IPS DF 6.9 (cell line): ENCODE results near the gene ZNF766.
A peak's percentile ranks its signal among the peaks of the same experiment; 100 is the strongest.
"Not testable (repeated sequence)": the region's sequence is repeated elsewhere in the genome, so short reads cannot be mapped to it uniquely, and the experiment has no call there.

Source experiments
- DNase-seq: peaks from one replicate; pipeline ENCODE4 v3.0.0-alpha.2; 2013; ENCODE audit warnings: low read depth, low spot score
- H3K27ac ChIP-seq: one replicate; pipeline ENCODE4 v1.5.1; 2013; ENCODE audit warnings: low read length, control low read depth
- H3K27me3 ChIP-seq: 2 replicates; pipeline ENCODE4 v1.6.1; 2013; ENCODE audit warnings: mild to moderate bottlenecking, low read length; ENCODE audit not compliant: control insufficient read depth, insufficient read depth
- H3K36me3 ChIP-seq: 2 replicates; pipeline ENCODE4 v1.6.1; 2013; ENCODE audit warnings: low read length; ENCODE audit not compliant: control insufficient read depth, insufficient read depth
- H3K4me1 ChIP-seq: 2 replicates; pipeline ENCODE4 v1.6.1; 2013; ENCODE audit warnings: low read length; ENCODE audit not compliant: control insufficient read depth, insufficient read depth
- H3K4me3 ChIP-seq: 2 replicates; pipeline ENCODE4 v1.5.1; 2013; ENCODE audit warnings: mild to moderate bottlenecking, low read length
- H3K9me3 ChIP-seq: 2 replicates; pipeline ENCODE4 v1.6.1; 2013; ENCODE audit warnings: low read length, inconsistent platforms; ENCODE audit not compliant: control insufficient read depth, insufficient read depth
- WGBS: extraction: QIAGEN DNeasy Blood & Tissue Kit; methylation state at CpG from one replicate; pipeline ENCODE4 v1.1.7; 2013; ENCODE audit warnings: mixed read lengths, missing lambda C conversion rate; ENCODE audit not compliant: insufficient read length, insufficient coverage; 5-methylcytosine and 5-hydroxymethylcytosine counted together

Gene ZNF766

GRCh38 chr19:52274191-52274590 lies 4.8 kb downstream of the ZNF766 start:
- Histone ChIP-seq H3K27me3 (no peaks in the 10 kb centered on the region), H3K27ac (no peak overlapping the region), H3K36me3 (peaks cover 7% of the 10 kb centered on the region; the same call in 1 of the 2 replicates), H3K9me3 (no peaks in the 10 kb centered on the region), H3K4me1 (peaks cover 2% of the 10 kb centered on the region; the same call in 1 of the 2 replicates), H3K4me3 (no peak overlapping the region)
- DNase-seq: no peak
- no CpG with 5 or more reads among the region's 5 CpGs for WGBS

- no peak overlapping the region for H3K27ac ChIP-seq
- H3K27me3 ChIP-seq: no peaks in the 10 kb centered on the region
- DNase-seq: no peak
- WGBS: no CpG with 5 or more reads among the region's 5 CpGs
- H3K4me3 ChIP-seq: no peak overlapping the region
- H3K9me3 ChIP-seq: no peaks in the 10 kb centered on the region
- peaks cover 2% of the 10 kb centered on the region; the same call in 1 of the 2 replicates for H3K4me1 ChIP-seq
- peaks cover 7% of the 10 kb centered on the region; the same call in 1 of the 2 replicates for H3K36me3 ChIP-seq
Observed at GRCh38 chr19:52275988-52276387, 6.6 kb downstream of the ZNF766 start.

- Histone ChIP-seq H3K27ac (no peak overlapping the region), H3K27me3 (no peaks in the 10 kb centered on the region), H3K4me3 (no peak overlapping the region), H3K9me3 (no peaks in the 10 kb centered on the region), H3K36me3 (peaks cover 4% of the 10 kb centered on the region; the same call in 1 of the 2 replicates), H3K4me1 (peaks cover 2% of the 10 kb centered on the region; the same call in 1 of the 2 replicates)
- DNase-seq: no peak
- no CpG with 5 or more reads among the region's 6 CpGs for WGBS
Observed at GRCh38 chr19:52277471-52277870, 8.1 kb downstream of the ZNF766 start.

GRCh38 chr19:52286256-52286655 lies 16.9 kb downstream of the ZNF766 start:
- DNase-seq: no peak
- WGBS: no CpG with 5 or more reads among the region's 6 CpGs
- Histone ChIP-seq H3K27me3 (no peaks in the 10 kb centered on the region), H3K9me3 (no peaks in the 10 kb centered on the region), H3K4me3 (no peak overlapping the region), H3K4me1 (no peaks in the 10 kb centered on the region), H3K27ac (no peak overlapping the region), H3K36me3 (peaks cover 23% of the 10 kb centered on the region; the same call in 1 of the 2 replicates)

GRCh38 chr19:52291781-52292180 lies 22.4 kb downstream of the ZNF766 start:
- H3K27me3 ChIP-seq: no peaks in the 10 kb centered on the region
- DNase-seq: no peak
- H3K27ac ChIP-seq: no peak overlapping the region
- peaks cover 14% of the 10 kb centered on the region; the same call in 1 of the 2 replicates for H3K36me3 ChIP-seq
- H3K4me1 ChIP-seq: no peaks in the 10 kb centered on the region
- H3K4me3 ChIP-seq: no peak overlapping the region
- H3K9me3 ChIP-seq: no peaks in the 10 kb centered on the region
- WGBS: no CpG with 5 or more reads among the region's 3 CpGs

GRCh38 chr19:52292946-52293345 lies 23.6 kb downstream of the ZNF766 start:
- not testable (repeated sequence) for H3K4me1 ChIP-seq, H3K9me3 ChIP-seq, H3K27me3 ChIP-seq, DNase-seq, H3K4me3 ChIP-seq, H3K27ac ChIP-seq
- H3K36me3 ChIP-seq: peaks cover 14% of the 10 kb centered on the region; the same call in 1 of the 2 replicates
- WGBS: no CpG with 5 or more reads among the region's 6 CpGs

GRCh38 chr19:52296400-52296772 lies 27.0 kb downstream of the ZNF766 start:
- no CpG with 5 or more reads among the region's 8 CpGs for WGBS
- H3K4me1 ChIP-seq: 0 out of 2 replicates have a peak, but pooled peaks cover 2% of the 10 kb centered on the region
- DNase-seq: no peak
- H3K9me3 ChIP-seq: no peaks in the 10 kb centered on the region
- H3K4me3 ChIP-seq: peak overlapping the region; percentile 24; the same call in 1 of the 2 replicates
- H3K27ac ChIP-seq: no peak overlapping the region
- H3K27me3 ChIP-seq: no peaks in the 10 kb centered on the region
- peaks cover 10% of the 10 kb centered on the region; the same call in 1 of the 2 replicates for H3K36me3 ChIP-seq

GRCh38 chr19:52296773-52297600 lies 27.6 kb downstream of the ZNF766 start, which contains the start of gene ZNF480:
ZNF480 (plus strand) TSS chr19:52297169; CDS start chr19:52300413, 3,244 bp downstream.
- Histone ChIP-seq H3K9me3 (no peaks in the 10 kb centered on the region), H3K4me1 (0 out of 2 replicates have a peak, but pooled peaks cover 2% of the 10 kb centered on the region), H3K27me3 (no peaks in the 10 kb centered on the region), H3K4me3 (peak within 1 kb of the TSS; percentile 53), H3K36me3 (peaks cover 10% of the 10 kb centered on the region; the same call in 1 of the 2 replicates), H3K27ac (no peak within 1 kb of the TSS)
- DNase-seq: no peak
- no CpG with 5 or more reads among the region's 75 CpGs for WGBS

- Histone ChIP-seq H3K27ac (no peak overlapping the region), H3K36me3 (peaks cover 7% of the 10 kb centered on the region; the same call in 1 of the 2 replicates), H3K4me3 (peak overlapping the region; percentile 53; the same call in 1 of the 2 replicates), H3K9me3 (no peaks in the 10 kb centered on the region), H3K27me3 (no peaks in the 10 kb centered on the region), H3K4me1 (0 out of 2 replicates have a peak, but pooled peaks cover 2% of the 10 kb centered on the region)
- WGBS: 100% methylated on average over 3 of the region's 18 CpGs
- no peak for DNase-seq
Observed at GRCh38 chr19:52297601-52298364, 28.4 kb downstream of the ZNF766 start.

GRCh38 chr19:52307275-52307674 lies 37.9 kb downstream of the ZNF766 start:
- no peak for DNase-seq
- Histone ChIP-seq H3K4me3 (no peak overlapping the region), H3K4me1 (no peaks in the 10 kb centered on the region), H3K27ac (no peak overlapping the region), H3K27me3 (no peaks in the 10 kb centered on the region), H3K9me3 (peaks cover 12% of the 10 kb centered on the region), H3K36me3 (peaks cover 19% of the 10 kb centered on the region; the same call in 1 of the 2 replicates)
- WGBS: no CpG with 5 or more reads among the region's 10 CpGs
